ENCODE data around the gene DCT. TPM values are rescaled to one million over a fixed set of nuclear protein-coding genes. Genes with fewer than 3 reads are reported as not detected.

DCT gene
- total and polyA plus RNA-seq, 2 of the 8 experiments (the other 6 are each of a cell fraction or from before 2014, with no cell fraction given): 0.02 TPM; not detected in 1

DNA sequence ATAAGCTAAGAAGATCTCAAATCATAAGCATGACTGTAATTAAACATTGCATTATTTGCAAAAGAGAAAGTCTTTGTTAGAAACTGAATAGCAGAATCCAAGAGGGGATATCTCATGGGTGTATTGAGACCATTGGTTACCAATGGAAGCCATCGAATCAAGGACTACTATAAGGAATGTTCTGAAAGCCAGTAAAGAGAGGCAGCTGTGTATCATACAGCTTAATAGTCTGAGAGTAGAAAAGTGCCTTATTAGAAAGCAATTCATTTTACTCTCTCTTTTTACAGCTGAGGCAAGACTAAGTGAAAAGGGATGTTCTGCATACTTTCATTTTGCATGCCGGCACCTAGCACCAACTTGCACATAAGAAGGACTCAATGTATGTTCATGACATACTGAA is 7.6 kb upstream of the DCT start (continued):
- TF ChIP-seq KDM5A (IDR thresholded peaks at IDR 0.05; ENCODE audit: low read length) (no peak), TBP (IDR thresholded peaks at IDR 0.05; ENCODE audit: low read depth, low read length) (no peak)

All from H1 (cell line).